Measurements from ENCODE around the gene KMO.

The KMO gene

GRCh38 chr1:241532162-241532531 is at the start of gene KMO:
KMO (plus strand) TSS chr1:241532378; CDS start chr1:241532445, 67 bp downstream.
- peak; percentile 45 to 55 for ATAC-seq

- peak; percentile 61 to 75 for ATAC-seq
Observed at GRCh38 chr1:241482761-241483250, 49.4 kb upstream of the KMO start.

DNA sequence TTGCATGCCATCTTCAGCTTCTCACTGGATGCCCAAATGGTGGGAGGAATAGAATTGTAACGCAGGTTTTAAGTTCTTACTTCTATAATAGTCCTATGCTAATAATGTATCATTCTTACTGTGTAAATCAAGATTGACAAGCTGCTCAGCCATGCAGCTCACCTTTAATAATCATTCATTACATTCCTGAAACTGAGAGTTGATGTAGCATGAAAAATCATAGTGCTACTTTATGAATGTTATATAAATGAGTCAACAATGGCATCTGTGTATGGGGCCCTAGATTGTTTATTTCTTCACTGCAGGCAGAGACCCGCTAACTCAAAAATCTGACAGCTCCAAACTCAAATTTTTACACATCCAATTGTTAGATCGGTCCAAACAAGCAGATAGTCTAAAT is 47.0 kb upstream of the KMO start:
- peak; percentile 52 to 68 for ATAC-seq

- peak in 1 of 2 donors; percentile 55 for ATAC-seq
Observed at GRCh38 chr1:241485554-241485992, 46.6 kb upstream of the KMO start.

- no peak for ATAC-seq
Observed at GRCh38 chr1:241488739-241489138, 43.4 kb upstream of the KMO start.

GRCh38 chr1:241495741-241496140 is 36.4 kb upstream of the KMO start:
- ATAC-seq: no peak

DNA sequence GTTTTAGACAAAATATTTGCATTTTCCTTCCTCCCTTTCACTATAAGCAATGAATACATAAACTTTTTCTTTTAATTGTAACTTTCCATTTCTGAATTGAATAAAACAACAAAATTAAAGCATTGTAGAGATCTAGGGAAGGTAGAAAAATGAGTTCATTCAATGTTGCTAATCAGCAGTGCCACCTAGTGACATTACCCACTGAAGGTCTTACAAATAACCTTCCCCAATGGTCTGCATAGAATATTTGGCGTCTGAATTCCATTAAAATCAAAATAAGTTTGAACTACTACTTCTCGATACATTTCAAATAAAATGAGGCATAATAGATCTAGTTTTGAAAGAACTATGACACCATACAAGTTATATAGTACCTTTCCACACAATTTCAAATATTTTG is 32.3 kb upstream of the KMO start:
- no peak for ATAC-seq

DNA sequence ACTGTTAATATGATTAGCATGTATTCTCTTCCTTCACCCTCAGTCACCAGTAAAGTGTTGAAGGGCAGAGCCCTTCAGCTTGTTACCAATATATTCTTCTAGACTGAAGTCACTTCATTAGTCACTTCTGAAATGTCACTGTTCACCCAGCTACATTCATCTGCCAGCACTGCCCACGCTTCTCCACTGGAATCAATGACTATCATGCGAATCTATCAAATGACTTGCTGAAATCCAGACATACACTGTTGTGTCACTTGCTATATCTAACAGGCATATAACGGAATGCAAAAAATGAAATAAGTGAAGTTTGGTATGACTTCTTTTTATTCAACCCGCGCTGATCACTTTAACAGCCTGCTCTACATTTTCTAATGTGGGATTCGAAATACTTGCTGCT is 28.7 kb upstream of the KMO start:
- ATAC-seq: peak in 1 of 2 donors; percentile 48

- no peak for ATAC-seq
Observed at GRCh38 chr1:241507189-241507863, 24.9 kb upstream of the KMO start.

GRCh38 chr1:241513378-241513777 is 18.8 kb upstream of the KMO start:
- ATAC-seq: no peak

DNA sequence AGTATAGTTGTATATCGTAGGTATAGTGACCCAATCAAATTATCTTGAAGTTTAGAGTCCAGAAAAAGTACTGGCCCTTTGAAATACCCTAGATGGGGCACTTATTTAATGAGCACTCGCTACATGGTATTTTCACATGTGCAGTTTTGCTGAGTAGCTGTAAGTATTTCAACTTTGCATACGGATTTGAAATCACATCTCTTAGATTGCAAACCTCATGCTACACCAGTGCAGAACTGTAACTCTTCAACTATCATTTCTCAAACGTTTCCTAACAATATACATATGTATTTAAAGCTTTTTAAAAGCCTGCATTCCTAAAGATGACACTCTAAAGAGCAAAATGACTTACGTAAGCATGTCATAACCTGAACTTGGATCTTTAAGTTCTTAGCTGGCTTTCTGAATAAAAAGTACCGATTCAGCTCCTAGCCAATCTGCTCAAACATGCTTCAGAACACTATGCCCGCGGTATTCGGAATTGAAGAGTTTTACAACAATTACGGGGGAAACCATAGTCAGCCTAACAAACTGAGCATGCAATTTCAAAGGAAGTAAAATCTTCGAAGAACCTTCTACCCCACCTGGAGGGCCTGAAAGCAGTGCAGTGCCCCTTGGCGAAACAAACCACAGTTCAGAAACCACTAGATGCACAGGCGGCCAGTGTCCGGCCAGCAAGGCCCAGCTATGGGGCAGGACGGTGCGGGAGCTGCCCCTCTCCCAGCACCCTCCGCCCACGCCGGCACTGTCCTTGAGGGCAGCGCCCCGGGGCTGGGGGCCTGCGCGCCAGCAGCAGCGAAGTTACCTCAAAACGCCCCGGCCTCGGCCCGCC is 13.5 kb upstream of the KMO start:
- ATAC-seq: no peak

- peak; percentile 97 to 98 for ATAC-seq
Observed at GRCh38 chr1:241519308-241520079, 12.7 kb upstream of the KMO start, which contains the start of gene FH. FH (minus strand) TSS chr1:241519755; CDS start chr1:241519722, 33 bp downstream.

GRCh38 chr1:241520080-241520465 is 12.1 kb upstream of the KMO start:
- ATAC-seq: no peak

GRCh38 chr1:241521718-241522117 is 10.5 kb upstream of the KMO start:
- no peak for ATAC-seq

GRCh38 chr1:241525026-241525425 is 7.2 kb upstream of the KMO start:
- ATAC-seq: no peak

DNA sequence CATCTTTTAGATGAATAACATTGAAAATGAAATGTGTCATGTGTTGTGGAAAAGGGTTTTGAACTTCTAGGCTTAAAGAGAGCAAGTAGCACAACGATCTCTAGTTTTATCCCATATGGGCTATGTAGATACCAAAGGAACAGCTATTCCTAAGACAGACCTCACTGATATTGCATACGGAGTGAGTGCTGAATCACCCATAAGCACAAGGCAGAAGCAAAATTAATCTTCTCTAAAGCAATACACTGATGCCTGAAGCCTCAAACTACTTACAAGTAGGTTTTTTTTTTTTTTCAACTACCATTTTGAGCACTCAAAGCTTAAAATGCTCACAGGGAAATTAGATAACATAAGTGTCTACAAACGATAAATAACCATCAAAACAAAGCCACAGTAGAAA is 5.0 kb upstream of the KMO start:
- no peak for ATAC-seq

DNA sequence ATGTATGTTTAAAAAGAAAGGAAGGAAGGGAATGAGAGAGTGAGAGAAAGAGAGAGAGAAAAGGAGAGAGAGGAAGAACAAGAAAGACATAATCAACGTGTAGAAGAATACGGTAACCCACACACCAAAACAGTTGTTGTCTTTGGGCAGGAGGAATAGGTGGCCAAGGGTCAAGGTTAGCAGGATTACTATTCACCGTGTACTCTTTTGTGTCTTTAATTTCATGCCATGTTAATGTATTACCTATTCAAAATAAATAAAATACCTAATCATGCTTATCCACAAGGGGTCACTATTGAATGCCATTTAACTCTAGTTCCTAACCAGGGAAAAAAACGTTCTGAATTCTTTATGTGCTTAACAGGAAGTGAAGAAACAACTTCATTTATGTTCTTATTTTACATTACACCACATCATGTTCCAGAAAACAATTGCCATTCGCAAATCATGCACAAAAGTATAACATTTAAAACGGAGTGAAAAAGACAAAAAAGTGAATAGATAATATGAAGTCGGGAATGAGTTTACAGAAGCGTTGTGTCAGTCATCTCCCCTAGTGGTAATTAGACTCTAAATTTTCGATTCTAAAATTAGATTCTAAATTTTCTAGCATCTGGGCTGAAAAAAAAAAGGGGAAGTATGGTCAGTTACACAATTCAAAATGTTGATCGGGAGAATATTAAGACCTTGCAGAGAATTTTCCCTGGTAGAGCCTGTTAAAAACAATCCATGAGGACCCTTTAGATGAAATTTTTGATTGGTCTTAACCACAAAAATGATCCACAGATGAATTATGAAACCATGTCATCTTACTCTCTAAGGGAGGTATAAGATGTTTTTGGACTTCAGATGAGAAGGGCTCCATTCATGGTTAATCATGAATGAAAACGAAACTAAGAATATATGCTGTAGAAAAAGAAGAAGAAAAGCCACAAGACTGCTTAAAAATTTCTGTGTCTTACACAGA is 700 bp upstream of the KMO start:
- peak; percentile 70 to 83 for ATAC-seq

DNA sequence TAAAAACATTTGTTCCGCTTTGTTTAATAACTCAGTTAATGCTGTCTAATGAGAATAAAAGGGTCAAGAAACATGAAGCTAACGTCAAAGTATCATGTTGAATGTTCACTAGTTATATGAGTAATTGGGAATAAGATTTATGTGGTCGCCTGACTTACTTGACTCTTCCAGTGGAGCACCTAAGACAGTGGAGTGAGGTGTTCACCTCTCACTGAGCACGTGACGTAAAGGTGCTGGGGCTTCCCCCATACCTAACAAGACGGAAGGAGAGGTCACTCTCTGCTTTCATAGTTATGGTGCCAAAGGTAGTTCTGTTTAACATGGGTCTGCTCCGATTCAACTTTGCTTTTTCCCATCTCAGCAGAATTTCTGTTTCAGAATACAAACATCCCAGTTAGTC is 686 bp downstream of the KMO start:
- ATAC-seq: peak; percentile 43 to 67

GRCh38 chr1:241533326-241534115 is 1.3 kb downstream of the KMO start:
- ATAC-seq: no peak

- ATAC-seq: no peak
Observed at GRCh38 chr1:241536304-241536703, 4.1 kb downstream of the KMO start.

DNA sequence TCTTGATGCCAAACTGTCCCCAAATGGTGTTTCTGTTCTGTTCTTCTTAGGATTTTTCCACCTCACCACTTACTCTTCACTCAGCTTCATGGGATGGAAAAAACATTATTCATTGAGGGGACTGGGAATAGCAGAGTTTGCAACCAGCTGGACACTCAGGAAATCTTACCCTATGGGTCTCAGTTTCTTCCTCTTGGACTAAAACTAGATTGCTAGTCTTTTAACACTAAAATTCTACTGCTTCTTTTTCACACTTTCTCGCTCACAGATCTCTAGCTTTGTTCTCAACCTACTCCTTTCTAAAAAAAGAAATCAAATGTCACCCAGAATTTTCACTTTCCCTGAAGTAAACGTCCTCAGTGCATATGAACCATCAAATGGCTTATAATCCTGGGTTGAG is 4.8 kb downstream of the KMO start:
- ATAC-seq: no peak
